ENCODE measurements around the gene PTPRR. TPM values are rescaled to one million over a fixed set of nuclear protein-coding genes. Genes with fewer than 3 reads are reported as not detected.

Gene PTPRR
- polyA plus RNA-seq, 2 of the 4 experiments (the other 2 are of a cell fraction), result 0.13 to 0.15 TPM

GRCh38 chr12:70692681-70693288, 227.8 kb downstream of the PTPRR start (continued):
- peak; percentile 42 for TF ChIP-seq CTCF (IDR thresholded peaks at IDR 0.05)

GRCh38 chr12:70691018-70691672, 229.4 kb downstream of the PTPRR start:
- WGBS (ENCODE audit: missing lambda C conversion rate), result 47% methylated on average over 5 of the region's 5 CpGs
- ChIA-PET CTCF (interaction anchor here (1.2 to 1.3 kb wide), 2 partner anchors 28 to 88 kb away, joined by 3 to 4 read pairs; no protein-coding TSS in a partner anchor), POLR2A (no interaction called here)
- DNase-seq (ENCODE audit: low read depth in 1 of 2, low spot score in 1 of 2), result no peak
- FAIRE-seq, result no peak
- Histone ChIP-seq H3K9me3 (no peaks in the 10 kb centered on the region), H3K4me3 (no peak overlapping the region), H3K27ac (no peak overlapping the region), H3K4me2 (no peak overlapping the region), H3K4me1 (no peaks in the 10 kb centered on the region)
- no peak for TF ChIP-seq MAZ (IDR thresholded peaks at IDR 0.05; ENCODE audit: borderline replicate concordance, low read depth, low read length)
- TF ChIP-seq RARB (CRISPR knock-in tag; IDR thresholded peaks at IDR 0.05), result no peak
- TF ChIP-seq ELK1 (IDR thresholded peaks at IDR 0.05; ENCODE audit: low read depth, low read length), result no peak
- TF ChIP-seq KDM5A (IDR thresholded peaks at IDR 0.05), result no peak
- no peak for TF ChIP-seq TFCP2L1 (CRISPR knock-in tag; IDR thresholded peaks at IDR 0.05)
- no peak for TF ChIP-seq RCOR1 (IDR thresholded peaks at IDR 0.05; ENCODE audit: low read depth, low read length)
- no peak for TF ChIP-seq HES2 (IDR thresholded peaks at IDR 0.05)
- no peak for TF ChIP-seq CHD4 (IDR thresholded peaks at IDR 0.05; ENCODE audit: borderline replicate concordance)
- no peak for TF ChIP-seq CTCF (IDR thresholded peaks at IDR 0.05)
- TF ChIP-seq EP300 (IDR thresholded peaks at IDR 0.05), result no peak
- no peak for TF ChIP-seq ZNF302 (CRISPR knock-in tag; IDR thresholded peaks at IDR 0.05)
- TF ChIP-seq RAD21 (conservative IDR thresholded peaks at IDR 0.05 in 1 of 2, IDR thresholded peaks at IDR 0.05 in 1 of 2), result no peak
- TF ChIP-seq CEBPB (IDR thresholded peaks at IDR 0.05), result no peak
- no peak for TF ChIP-seq MAX (IDR thresholded peaks at IDR 0.05)
- no peak for TF ChIP-seq ZSCAN20 (CRISPR knock-in tag; IDR thresholded peaks at IDR 0.05)
- ATAC-seq, result no peak

- no peak for DNase-seq (ENCODE audit: low read depth in 1 of 2, low spot score in 1 of 2)
- POLR2A ChIA-PET, result no interaction called here
- Histone ChIP-seq H3K4me1 (no peaks in the 10 kb centered on the region), H3K27ac (no peak overlapping the region), H3K4me3 (no peak overlapping the region), H3K9me3 (no peaks in the 10 kb centered on the region), H3K4me2 (no peak overlapping the region)
- CTCF ChIA-PET, result no interaction called here
- TF ChIP-seq CBX2 (IDR thresholded peaks at IDR 0.05; ENCODE audit: borderline replicate concordance, low read depth), result no peak
- TF ChIP-seq ZFP36 (IDR thresholded peaks at IDR 0.05; ENCODE audit: borderline replicate concordance, partially characterized antibody), result peak; percentile 47
- FAIRE-seq, result no peak
- no peak for ATAC-seq
- WGBS (ENCODE audit: missing lambda C conversion rate), result 5% methylated on average over 1 of the region's 1 CpG
Observed at GRCh38 chr12:70686907-70687306, 233.6 kb downstream of the PTPRR start.
